ENCODE results near the gene LAMA2. TPM values are rescaled to one million over a fixed set of nuclear protein-coding genes. Genes with fewer than 3 reads are reported as not detected.

LAMA2 gene
- total RNA-seq, 1 experiment from 2014 or later = 4.2 TPM

- H3K23me2 ChIP-seq (ENCODE audit: insufficient read length, low read depth, low read length, poor library complexity, severe bottlenecking) = no peaks in the 10 kb centered on the region
- no peak overlapping the region for H2BK12ac ChIP-seq (ENCODE audit: insufficient read length, low read depth, low read length)
- H3K4ac ChIP-seq (ENCODE audit: low read depth, low read length) = no peak overlapping the region
- peak overlapping the region; percentile 77 for H2AFZ ChIP-seq (ENCODE audit: low read length)
- H3K79me1 ChIP-seq (ENCODE audit: insufficient read depth, low read depth, low read length, poor library complexity, severe bottlenecking) = no peaks in the 10 kb centered on the region
- H3K23ac ChIP-seq (ENCODE audit: insufficient read length, low read depth, low read length) = no peak overlapping the region
- peak overlapping the region; percentile 19 for H3K4me2 ChIP-seq (ENCODE audit: insufficient read depth, insufficient read length, low read length)
- no peak overlapping the region for H3K9ac ChIP-seq (ENCODE audit: extremely low read depth, insufficient read length, low read length)
- no peaks in the 10 kb centered on the region for H3K27me3 Mint-ChIP-seq (ENCODE audit: low read depth)
- no peak overlapping the region for H4K5ac ChIP-seq (ENCODE audit: insufficient read length, low read depth, low read length)
- H2BK15ac ChIP-seq (ENCODE audit: low read depth, low read length) = no peak overlapping the region
- TF ChIP-seq CTCF (conservative IDR thresholded peaks at IDR 0.05) = no peak
- H3K4me1 Mint-ChIP-seq = peaks cover 18 to 25% of the 10 kb centered on the region in 2 experiments
- H2BK120ac ChIP-seq (ENCODE audit: low read depth, low read length, poor library complexity, severe bottlenecking) = peak overlapping the region; percentile 48
- no peak overlapping the region for H2BK5ac ChIP-seq (ENCODE audit: insufficient read length, low read length)
- peak overlapping the region; percentile 24 to 28; a peak in 1 of 5 replicates for H3K4me3 Mint-ChIP-seq
- no peak overlapping the region for H3K18ac ChIP-seq (ENCODE audit: insufficient read length, low read depth, low read length)
- no peak overlapping the region for H4K8ac ChIP-seq (replicated peaks; ENCODE audit: insufficient read length, low read depth, low read length)
- DNase-seq = peak; percentile 34
- no peaks in the 10 kb centered on the region for H4K20me1 ChIP-seq (ENCODE audit: control insufficient read depth, insufficient read depth, insufficient read length)
- no peaks in the 10 kb centered on the region for H3K9me3 Mint-ChIP-seq
- no peaks in the 10 kb centered on the region for H3K9me3 ChIP-seq (ENCODE audit: control insufficient read depth, low read depth, low read length)
- no peak overlapping the region for H3K27ac ChIP-seq (ENCODE audit: insufficient read length, low read depth, low read length)
- H3K36me3 Mint-ChIP-seq (ENCODE audit: insufficient read depth in 1 of 3, low read depth in 3 of 3) = no peaks in the 10 kb centered on the region
- peak overlapping the region in 2 of 3 experiments; percentile 62 to 98; a peak in 4 of 7 replicates for H3K27ac Mint-ChIP-seq
- H3K27me3 ChIP-seq (ENCODE audit: insufficient read depth, low read length) = no peaks in the 10 kb centered on the region
- no peak overlapping the region for H3K56ac ChIP-seq (ENCODE audit: insufficient read length, low read depth, low read length)
- H4K91ac ChIP-seq (ENCODE audit: insufficient read length, low read depth, low read length) = no peak overlapping the region
- no peak overlapping the region for H3T11ph ChIP-seq (ENCODE audit: low read length)
- H3K4me1 ChIP-seq (ENCODE audit: insufficient read depth, low read length) = no peaks in the 10 kb centered on the region; the same call in 1 of the 2 replicates
- H3K79me2 ChIP-seq (ENCODE audit: insufficient read depth, low read length) = no peaks in the 10 kb centered on the region
- WGBS (ENCODE audit: extremely low coverage, insufficient read length, low lambda C conversion rate) = no CpG with 5 or more reads among the region's 8 CpGs
- peak overlapping the region; percentile 75 for H2BK20ac ChIP-seq (ENCODE audit: low read depth, low read length, poor library complexity, severe bottlenecking)
- H3K14ac ChIP-seq (ENCODE audit: insufficient read depth, low read length) = no peak overlapping the region
- H2AK5ac ChIP-seq (ENCODE audit: insufficient read length, low read length) = no peak overlapping the region
Observed at GRCh38 chr6:129440691-129441090, 557.8 kb downstream of the LAMA2 start.
